Measurements from ENCODE around the gene CTNNA3.
"Not testable (repeated sequence)": the region's sequence is repeated elsewhere in the genome, so short reads cannot be mapped to it uniquely, and the experiment has no call there.

Gene CTNNA3

GRCh38 chr10:67224553-67224952 is 471.4 kb downstream of the CTNNA3 start:
- Histone ChIP-seq H3K27me3 (ENCODE audit: low read depth, low read length) (no peaks in the 10 kb centered on the region), H3K4me3 (ENCODE audit: low read depth in 1 of 2, low read length in 2 of 2) (no peak overlapping the region), H3K9me3 (ENCODE audit: control insufficient read depth in 1 of 2, low read length in 2 of 2) (no peaks in the 10 kb centered on the region), H3K27ac (ENCODE audit: low read length) (no peak overlapping the region), H3K4me1 (ENCODE audit: control insufficient read depth in 1 of 2, insufficient read depth in 2 of 2, low read length in 2 of 2) (no peaks in the 10 kb centered on the region), H3K36me3 (ENCODE audit: control insufficient read depth in 1 of 2, insufficient read depth in 2 of 2, low read length in 2 of 2) (no peaks in the 10 kb centered on the region)

GRCh38 chr10:67222934-67223333 is 473.1 kb downstream of the CTNNA3 start:
- Histone ChIP-seq H3K27me3 (ENCODE audit: low read depth, low read length) (no peaks in the 10 kb centered on the region), H3K36me3 (ENCODE audit: control insufficient read depth in 1 of 2, insufficient read depth in 2 of 2, low read length in 2 of 2) (no peaks in the 10 kb centered on the region), H3K4me1 (ENCODE audit: control insufficient read depth in 1 of 2, insufficient read depth in 2 of 2, low read length in 2 of 2) (no peaks in the 10 kb centered on the region), H3K9me3 (ENCODE audit: control insufficient read depth in 1 of 2, low read length in 2 of 2) (no peaks in the 10 kb centered on the region), H3K4me3 (ENCODE audit: low read depth in 1 of 2, low read length in 2 of 2) (no peak overlapping the region), H3K27ac (ENCODE audit: low read length) (no peak overlapping the region)

DNA sequence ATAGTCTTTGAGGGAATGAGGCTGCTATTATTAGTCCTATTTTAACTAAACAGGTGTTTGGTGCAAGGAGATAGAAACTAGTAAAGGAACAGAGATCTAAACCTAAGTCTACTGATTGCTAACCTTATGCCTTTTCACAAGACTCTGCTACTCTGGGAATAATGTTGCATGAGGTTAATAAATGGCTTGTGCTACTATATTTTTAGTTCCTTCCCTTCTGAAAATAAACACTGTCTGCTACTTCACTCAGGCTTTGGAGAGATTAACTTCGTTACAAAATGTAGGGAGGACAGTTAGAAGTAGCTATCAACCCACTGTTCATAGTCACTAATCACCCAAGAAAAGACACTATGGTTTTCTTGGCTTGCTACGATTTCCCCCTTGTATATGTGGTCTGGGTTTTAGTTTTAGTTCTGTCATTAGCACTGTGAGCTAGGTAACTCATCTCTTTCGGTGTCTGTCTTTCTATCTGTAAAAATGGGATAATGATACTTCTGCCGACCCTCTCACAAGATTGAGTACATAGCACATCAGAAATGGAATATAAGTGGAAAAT is 474.0 kb downstream of the CTNNA3 start:
- H3K4me3 ChIP-seq (ENCODE audit: low read depth in 1 of 2, low read length in 2 of 2) = no peak overlapping the region

GRCh38 chr10:67211680-67212079 is 484.3 kb downstream of the CTNNA3 start:
- Histone ChIP-seq H3K9me3 (ENCODE audit: control insufficient read depth in 1 of 2, low read length in 2 of 2) (no peaks in the 10 kb centered on the region), H3K4me3 (ENCODE audit: low read depth in 1 of 2, low read length in 2 of 2) (no peak overlapping the region), H3K36me3 (ENCODE audit: control insufficient read depth in 1 of 2, insufficient read depth in 2 of 2, low read length in 2 of 2) (no peaks in the 10 kb centered on the region), H3K27ac (ENCODE audit: low read length) (no peak overlapping the region), H3K27me3 (ENCODE audit: low read depth, low read length) (no peaks in the 10 kb centered on the region), H3K4me1 (ENCODE audit: control insufficient read depth in 1 of 2, insufficient read depth in 2 of 2, low read length in 2 of 2) (no peaks in the 10 kb centered on the region)

More for the DNA sequence above, 474.0 kb downstream of the CTNNA3 start:
- no peaks in the 10 kb centered on the region for H3K27me3 ChIP-seq (ENCODE audit: low read depth, low read length)
- no peaks in the 10 kb centered on the region for H3K4me1 ChIP-seq (ENCODE audit: control insufficient read depth in 1 of 2, insufficient read depth in 2 of 2, low read length in 2 of 2)
- no peak overlapping the region for H3K27ac ChIP-seq (ENCODE audit: low read length)
- no peaks in the 10 kb centered on the region for H3K36me3 ChIP-seq (ENCODE audit: control insufficient read depth in 1 of 2, insufficient read depth in 2 of 2, low read length in 2 of 2)
- no peaks in the 10 kb centered on the region for H3K9me3 ChIP-seq (ENCODE audit: control insufficient read depth in 1 of 2, low read length in 2 of 2)

DNA sequence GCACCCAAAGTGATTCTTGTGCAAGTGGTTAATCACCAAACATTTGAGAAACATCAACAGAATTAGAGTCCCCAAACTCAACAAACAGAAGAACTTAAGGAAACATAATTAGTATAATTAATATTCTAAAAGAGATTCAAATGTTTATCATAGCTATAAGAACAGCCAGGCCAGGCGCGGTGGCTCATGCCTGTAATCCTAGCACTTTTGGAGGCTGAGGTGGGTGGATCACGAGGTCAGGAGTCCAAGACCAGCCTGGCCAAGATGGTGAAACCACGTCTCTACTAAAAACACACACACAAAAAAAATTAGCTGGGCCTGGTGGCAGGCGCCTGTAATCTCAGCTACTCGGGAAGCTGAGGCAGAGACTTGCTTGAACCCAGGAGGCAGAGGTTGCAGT is 488.1 kb downstream of the CTNNA3 start:
- H3K9me3 ChIP-seq (ENCODE audit: control insufficient read depth in 1 of 2, low read length in 2 of 2); H3K4me3 ChIP-seq (ENCODE audit: low read depth in 1 of 2, low read length in 2 of 2); H3K36me3 ChIP-seq (ENCODE audit: control insufficient read depth in 1 of 2, insufficient read depth in 2 of 2, low read length in 2 of 2); H3K4me1 ChIP-seq (ENCODE audit: control insufficient read depth in 1 of 2, insufficient read depth in 2 of 2, low read length in 2 of 2); H3K27me3 ChIP-seq (ENCODE audit: low read depth, low read length); H3K27ac ChIP-seq (ENCODE audit: low read length): not testable (repeated sequence)

DNA sequence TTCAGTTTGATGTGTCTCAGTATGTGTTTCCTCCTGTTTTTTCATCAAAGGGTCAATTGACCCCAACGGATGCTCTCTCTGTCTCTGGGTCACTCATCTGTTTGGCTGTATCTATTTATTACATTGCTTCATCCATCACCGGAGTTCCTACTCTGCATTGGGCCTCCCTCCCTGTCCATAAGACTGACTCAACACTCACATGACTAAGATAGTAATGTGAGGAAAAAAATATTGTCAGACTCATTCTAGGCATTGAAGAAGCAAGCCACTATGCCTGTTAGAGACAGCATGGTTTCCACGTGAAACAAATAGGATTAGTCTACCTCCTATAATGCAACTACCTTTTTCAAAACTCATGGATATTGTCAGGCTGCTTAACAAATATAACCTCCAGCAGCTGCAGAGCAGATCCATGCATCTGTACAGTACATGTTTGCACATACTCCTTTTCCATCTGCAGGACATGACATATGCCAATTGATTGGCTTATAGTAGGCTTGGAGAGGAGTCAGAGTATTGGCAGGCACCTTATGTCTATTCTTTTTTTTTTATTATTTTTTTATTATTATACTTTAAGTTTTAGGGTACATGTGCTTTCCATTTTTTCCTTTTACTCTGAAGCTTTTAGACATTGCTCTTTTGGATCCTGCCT is 495.0 kb downstream of the CTNNA3 start:
- Histone ChIP-seq H3K27me3 (ENCODE audit: low read depth, low read length) (no peaks in the 10 kb centered on the region), H3K27ac (ENCODE audit: low read length) (no peak overlapping the region), H3K4me1 (ENCODE audit: control insufficient read depth in 1 of 2, insufficient read depth in 2 of 2, low read length in 2 of 2) (no peaks in the 10 kb centered on the region), H3K4me3 (ENCODE audit: low read depth in 1 of 2, low read length in 2 of 2) (no peak overlapping the region), H3K9me3 (ENCODE audit: control insufficient read depth in 1 of 2, low read length in 2 of 2) (no peaks in the 10 kb centered on the region), H3K36me3 (ENCODE audit: control insufficient read depth in 1 of 2, insufficient read depth in 2 of 2, low read length in 2 of 2) (no peaks in the 10 kb centered on the region)

DNA sequence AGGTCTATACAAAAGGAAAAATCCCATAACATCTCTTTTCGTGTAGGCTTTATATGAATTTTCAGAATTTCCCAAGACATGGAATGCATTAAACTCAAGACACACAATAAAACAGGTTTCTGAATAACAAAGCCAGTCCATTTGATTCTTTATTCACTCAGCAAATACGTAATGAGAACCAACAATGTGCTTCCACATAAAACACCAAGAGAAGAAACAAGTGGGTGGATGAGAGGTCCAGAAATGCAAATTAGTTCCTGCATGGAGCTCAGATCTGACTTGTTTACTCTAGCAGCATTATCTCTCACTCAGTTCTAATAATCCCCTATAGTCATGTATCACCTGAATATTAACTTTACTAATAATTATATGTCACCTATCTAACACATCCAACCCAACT is 520.6 kb downstream of the CTNNA3 start:
- Histone ChIP-seq H3K36me3 (ENCODE audit: control insufficient read depth in 1 of 2, insufficient read depth in 2 of 2, low read length in 2 of 2) (no peaks in the 10 kb centered on the region), H3K27me3 (ENCODE audit: low read depth, low read length) (no peaks in the 10 kb centered on the region), H3K27ac (ENCODE audit: low read length) (no peak overlapping the region), H3K4me3 (ENCODE audit: low read depth in 1 of 2, low read length in 2 of 2) (no peak overlapping the region), H3K4me1 (ENCODE audit: control insufficient read depth in 1 of 2, insufficient read depth in 2 of 2, low read length in 2 of 2) (no peaks in the 10 kb centered on the region), H3K9me3 (ENCODE audit: control insufficient read depth in 1 of 2, low read length in 2 of 2) (no peaks in the 10 kb centered on the region)

- Histone ChIP-seq H3K4me3 (ENCODE audit: low read depth in 1 of 2, low read length in 2 of 2) (no peak overlapping the region), H3K36me3 (ENCODE audit: control insufficient read depth in 1 of 2, insufficient read depth in 2 of 2, low read length in 2 of 2) (no peaks in the 10 kb centered on the region), H3K9me3 (ENCODE audit: control insufficient read depth in 1 of 2, low read length in 2 of 2) (peaks cover 0 to 4% of the 10 kb centered on the region in 2 donors), H3K27me3 (ENCODE audit: low read depth, low read length) (no peaks in the 10 kb centered on the region), H3K4me1 (ENCODE audit: control insufficient read depth in 1 of 2, insufficient read depth in 2 of 2, low read length in 2 of 2) (no peaks in the 10 kb centered on the region), H3K27ac (ENCODE audit: low read length) (no peak overlapping the region)
These were observed 522.2 kb downstream of the CTNNA3 start for GRCh38 chr10:67173787-67174186.

DNA sequence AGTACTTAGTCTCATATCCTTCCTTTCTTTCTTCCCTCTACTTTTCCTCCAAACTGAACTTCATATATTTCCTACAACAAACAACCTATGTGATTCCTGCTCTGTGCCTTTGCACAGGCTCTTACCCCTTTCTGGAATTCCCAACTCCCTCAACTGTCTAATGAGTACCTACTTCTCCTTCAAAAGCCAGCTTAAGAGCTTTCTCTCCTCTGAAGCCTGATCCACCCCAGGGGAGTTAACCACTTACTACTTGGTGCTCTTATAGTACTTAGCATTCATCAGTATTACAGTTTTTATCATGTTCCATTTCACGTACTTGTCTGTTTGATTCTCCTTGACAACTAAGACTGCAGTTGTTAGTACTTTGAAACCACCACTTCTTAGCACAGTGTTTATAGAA is 524.0 kb downstream of the CTNNA3 start:
- Histone ChIP-seq H3K27ac (ENCODE audit: low read length) (no peak overlapping the region), H3K27me3 (ENCODE audit: low read depth, low read length) (no peaks in the 10 kb centered on the region), H3K4me1 (ENCODE audit: control insufficient read depth in 1 of 2, insufficient read depth in 2 of 2, low read length in 2 of 2) (no peaks in the 10 kb centered on the region), H3K36me3 (ENCODE audit: control insufficient read depth in 1 of 2, insufficient read depth in 2 of 2, low read length in 2 of 2) (no peaks in the 10 kb centered on the region), H3K9me3 (ENCODE audit: control insufficient read depth in 1 of 2, low read length in 2 of 2) (peaks cover 0 to 11% of the 10 kb centered on the region in 2 donors), H3K4me3 (ENCODE audit: low read depth in 1 of 2, low read length in 2 of 2) (no peak overlapping the region)

DNA sequence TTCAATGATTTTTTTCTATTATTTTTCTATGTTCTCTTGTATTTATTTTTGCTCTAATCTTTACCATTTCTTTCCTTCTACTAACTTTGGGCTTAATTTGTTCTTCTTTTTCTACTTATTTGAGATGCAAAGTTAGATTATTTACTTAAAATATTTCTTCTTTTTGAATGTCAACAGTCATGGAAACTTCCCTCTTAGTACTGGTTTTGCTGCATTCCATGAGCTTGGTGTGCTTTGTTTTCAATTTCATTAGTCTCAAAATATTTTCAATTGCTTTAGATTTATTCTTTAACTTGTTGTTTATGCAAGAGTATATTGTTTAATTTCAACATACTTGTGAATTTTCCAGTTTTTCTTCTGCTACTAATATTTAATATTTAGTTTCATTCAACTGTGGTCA is 539.8 kb downstream of the CTNNA3 start:
- Histone ChIP-seq H3K4me1 (ENCODE audit: control insufficient read depth in 1 of 2, insufficient read depth in 2 of 2, low read length in 2 of 2) (no peaks in the 10 kb centered on the region), H3K4me3 (ENCODE audit: low read depth in 1 of 2, low read length in 2 of 2) (no peak overlapping the region), H3K27ac (ENCODE audit: low read length) (no peak overlapping the region), H3K9me3 (ENCODE audit: control insufficient read depth in 1 of 2, low read length in 2 of 2) (no peaks in the 10 kb centered on the region), H3K36me3 (ENCODE audit: control insufficient read depth in 1 of 2, insufficient read depth in 2 of 2, low read length in 2 of 2) (no peaks in the 10 kb centered on the region), H3K27me3 (ENCODE audit: low read depth, low read length) (no peaks in the 10 kb centered on the region)

- no peaks in the 10 kb centered on the region for H3K27me3 ChIP-seq (ENCODE audit: low read depth, low read length)
These were observed 544.5 kb downstream of the CTNNA3 start for GRCh38 chr10:67151471-67151870.

DNA sequence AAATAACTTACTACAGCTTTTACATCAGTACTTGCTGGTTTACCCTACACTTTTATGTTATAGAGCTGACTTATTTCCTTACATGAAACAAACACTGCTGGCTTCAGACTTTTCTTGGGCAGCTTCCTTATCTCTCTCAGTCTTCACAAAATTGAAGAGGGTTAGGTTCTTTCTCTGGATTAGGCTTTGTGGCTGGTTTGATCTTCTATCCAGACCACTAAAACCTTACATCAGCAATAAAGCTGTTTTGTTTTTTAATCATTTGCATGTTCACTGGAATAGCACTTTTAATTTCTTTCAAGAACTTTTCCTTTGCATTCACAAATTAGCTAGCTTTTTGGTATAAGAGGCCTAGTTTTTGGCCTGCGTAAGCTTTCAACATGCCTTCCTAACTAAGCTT is 551.5 kb downstream of the CTNNA3 start:
- Histone ChIP-seq H3K9me3 (ENCODE audit: control insufficient read depth in 1 of 2, low read length in 2 of 2) (no peaks in the 10 kb centered on the region), H3K36me3 (ENCODE audit: control insufficient read depth in 1 of 2, insufficient read depth in 2 of 2, low read length in 2 of 2) (no peaks in the 10 kb centered on the region), H3K4me3 (ENCODE audit: low read depth in 1 of 2, low read length in 2 of 2) (no peak overlapping the region)

More at GRCh38 chr10:67151471-67151870, 544.5 kb downstream of the CTNNA3 start:
- H3K27ac ChIP-seq (ENCODE audit: low read length) = no peak overlapping the region
- H3K4me3 ChIP-seq (ENCODE audit: low read depth in 1 of 2, low read length in 2 of 2) = no peak overlapping the region
- H3K4me1 ChIP-seq (ENCODE audit: control insufficient read depth in 1 of 2, insufficient read depth in 2 of 2, low read length in 2 of 2) = no peaks in the 10 kb centered on the region
- H3K36me3 ChIP-seq (ENCODE audit: control insufficient read depth in 1 of 2, insufficient read depth in 2 of 2, low read length in 2 of 2) = no peaks in the 10 kb centered on the region
- H3K9me3 ChIP-seq (ENCODE audit: control insufficient read depth in 1 of 2, low read length in 2 of 2) = no peaks in the 10 kb centered on the region

More for the DNA sequence above, 551.5 kb downstream of the CTNNA3 start:
- no peaks in the 10 kb centered on the region for H3K27me3 ChIP-seq (ENCODE audit: low read depth, low read length)
- no peaks in the 10 kb centered on the region for H3K4me1 ChIP-seq (ENCODE audit: control insufficient read depth in 1 of 2, insufficient read depth in 2 of 2, low read length in 2 of 2)
- H3K27ac ChIP-seq (ENCODE audit: low read length) = no peak overlapping the region

Measured in muscle layer of duodenum (tissue), 2 donors.